H9 (cell line): ENCODE measurements around the gene DCLRE1C. TPM values are rescaled to one million over a fixed set of nuclear protein-coding genes. Genes with fewer than 3 reads are reported as not detected.

ENCODE experiments used
- DNase-seq: peaks from one replicate; pipeline ENCODE4 v3.0.0-alpha.2; 2017
- H2AFZ ChIP-seq: one replicate; pipeline ENCODE4 v1.6.1; 2013; ENCODE audit warnings: mild to moderate bottlenecking, low read length, control low read depth, moderate library complexity
- H2AK5ac ChIP-seq: 2 replicates; pipeline ENCODE4 v1.6.1; 2013; ENCODE audit warnings: low read length, control low read depth, mixed read lengths; ENCODE audit not compliant: insufficient read length
- H2BK120ac ChIP-seq: one replicate; pipeline ENCODE4 v1.6.1; 2013; ENCODE audit warnings: low read depth, mild to moderate bottlenecking, low read length, control low read depth, inconsistent platforms; ENCODE audit not compliant: poor library complexity, severe bottlenecking
- H2BK12ac ChIP-seq: 2 replicates; pipeline ENCODE4 v1.6.1; 2013; ENCODE audit warnings: low read length, control low read depth, mixed read lengths, low read depth; ENCODE audit not compliant: insufficient read length
- H2BK15ac ChIP-seq: 2 replicates; pipeline ENCODE4 v1.6.1; 2013; ENCODE audit warnings: low read depth, low read length, control low read depth
- H2BK20ac ChIP-seq: one replicate; pipeline ENCODE4 v1.6.1; 2013; ENCODE audit warnings: low read depth, mild to moderate bottlenecking, low read length, control low read depth, inconsistent platforms; ENCODE audit not compliant: poor library complexity, severe bottlenecking
- H2BK5ac ChIP-seq: 2 replicates; pipeline ENCODE4 v1.6.1; 2013; ENCODE audit warnings: low read length, control low read depth, mixed read lengths; ENCODE audit not compliant: insufficient read length
- H3K14ac ChIP-seq: 2 replicates; pipeline ENCODE4 v1.6.1; 2013; ENCODE audit warnings: low read length, control low read depth; ENCODE audit not compliant: insufficient read depth
- H3K18ac ChIP-seq: 2 replicates; pipeline ENCODE4 v1.6.1; 2013; ENCODE audit warnings: low read depth, mild to moderate bottlenecking, mixed read lengths, low read length, control low read depth; ENCODE audit not compliant: insufficient read length
- H3K23ac ChIP-seq: 2 replicates; pipeline ENCODE4 v1.6.1; 2013; ENCODE audit warnings: low read length, control low read depth, mixed read lengths, low read depth; ENCODE audit not compliant: insufficient read length
- H3K23me2 ChIP-seq: 2 replicates; pipeline ENCODE4 v1.6.1; 2013; ENCODE audit warnings: low read depth, mild to moderate bottlenecking, mixed read lengths, low read length, control low read depth; ENCODE audit not compliant: insufficient read length, poor library complexity, severe bottlenecking
- H3K27ac ChIP-seq: 2 replicates; pipeline ENCODE4 v1.5.1; 2013; ENCODE audit warnings: low read length, control low read depth, mixed read lengths, low read depth; ENCODE audit not compliant: insufficient read length
- H3K27me3 ChIP-seq: 2 replicates; pipeline ENCODE4 v1.6.1; 2013; ENCODE audit warnings: low read length, control low read depth, inconsistent platforms; ENCODE audit not compliant: insufficient read depth
- H3K4ac ChIP-seq: 2 replicates; pipeline ENCODE4 v1.6.1; 2013; ENCODE audit warnings: low read depth, mild to moderate bottlenecking, control low read depth, inconsistent platforms, low read length, moderate library complexity
- H3K4me1 ChIP-seq: 2 replicates; pipeline ENCODE4 v1.6.1; 2013; ENCODE audit warnings: low read length, control low read depth, inconsistent platforms; ENCODE audit not compliant: insufficient read depth
- H3K4me2 ChIP-seq: 2 replicates; pipeline ENCODE4 v1.6.1; 2013; ENCODE audit warnings: low read length, control low read depth, mixed read lengths; ENCODE audit not compliant: insufficient read length, insufficient read depth
- H3K56ac ChIP-seq: 2 replicates; pipeline ENCODE4 v1.6.1; 2013; ENCODE audit warnings: low read depth, mild to moderate bottlenecking, mixed read lengths, low read length, control low read depth; ENCODE audit not compliant: insufficient read length
- H3K79me1 ChIP-seq: 2 replicates; pipeline ENCODE4 v1.6.1; 2013; ENCODE audit warnings: low read depth, mild to moderate bottlenecking, moderate library complexity, low read length, control low read depth, inconsistent platforms; ENCODE audit not compliant: insufficient read depth, poor library complexity, severe bottlenecking
- H3K79me2 ChIP-seq: 2 replicates; pipeline ENCODE4 v1.6.1; 2013; ENCODE audit warnings: low read length, control low read depth, inconsistent platforms; ENCODE audit not compliant: insufficient read depth
- H3K9ac ChIP-seq: 2 replicates; pipeline ENCODE4 v1.6.1; 2013; ENCODE audit warnings: low read length, control low read depth, mixed read lengths; ENCODE audit not compliant: insufficient read length; ENCODE audit errors: extremely low read depth
- H3K9me3 ChIP-seq: one replicate; pipeline ENCODE4 v1.6.1; 2013; ENCODE audit warnings: low read depth, low read length, inconsistent platforms; ENCODE audit not compliant: control insufficient read depth
- H3T11ph ChIP-seq: one replicate; pipeline ENCODE4 v1.6.1; 2013; ENCODE audit warnings: mild to moderate bottlenecking, low read length, control low read depth, inconsistent platforms
- H4K20me1 ChIP-seq: one replicate; pipeline ENCODE4 v1.6.1; 2013; ENCODE audit not compliant: control insufficient read depth, insufficient read length, insufficient read depth
- H4K5ac ChIP-seq: 2 replicates; pipeline ENCODE4 v1.6.1; 2013; ENCODE audit warnings: low read depth, mild to moderate bottlenecking, mixed read lengths, low read length, control low read depth; ENCODE audit not compliant: insufficient read length
- H4K8ac ChIP-seq: replicated peaks from 2 replicates; pipeline ENCODE4 v1.6.1; 2013; ENCODE audit warnings: low read length, control low read depth, mixed read lengths, low read depth; ENCODE audit not compliant: insufficient read length
- H4K91ac ChIP-seq: 2 replicates; pipeline ENCODE4 v1.6.1; 2013; ENCODE audit warnings: low read depth, mild to moderate bottlenecking, moderate library complexity, mixed read lengths, low read length, control low read depth; ENCODE audit not compliant: insufficient read length
- H3K27ac Mint-ChIP-seq, 3 experiments: 2 replicates in 2 of 3; 3 replicates in 1 of 3; pipeline ENCODE4 v1.8.0; 2020 to 2021; ENCODE audit warnings: mixed read lengths in 3 of 3, mild to moderate bottlenecking in 1 of 3, moderate library complexity in 1 of 3
- H3K27me3 Mint-ChIP-seq: 2 replicates; pipeline ENCODE4 v1.8.0; 2021; ENCODE audit warnings: low read depth, mild to moderate bottlenecking, moderate library complexity, mixed read lengths
- H3K36me3 Mint-ChIP-seq, 3 experiments: 2 replicates in 2 of 3; 3 replicates in 1 of 3; pipeline ENCODE4 v1.8.0; 2020 to 2021; ENCODE audit warnings: low read depth in 3 of 3, mixed read lengths in 3 of 3; ENCODE audit not compliant: insufficient read depth in 1 of 3
- H3K4me1 Mint-ChIP-seq, 2 experiments: 2 replicates each; pipeline ENCODE4 v1.8.0; 2020; ENCODE audit warnings: mixed read lengths in 2 of 2
- H3K4me3 Mint-ChIP-seq, 2 experiments: 2 replicates in 1 of 2; 3 replicates in 1 of 2; pipeline ENCODE4 v1.8.0; 2020 to 2021; ENCODE audit warnings: mild to moderate bottlenecking in 2 of 2, mixed read lengths in 2 of 2, moderate library complexity in 1 of 2
- H3K9me3 Mint-ChIP-seq, 2 experiments: 2 replicates in 1 of 2; 3 replicates in 1 of 2; pipeline ENCODE4 v1.8.0; 2020; ENCODE audit warnings: mild to moderate bottlenecking in 2 of 2, mixed read lengths in 2 of 2, moderate library complexity in 1 of 2
- WGBS: extraction: QIAGEN DNeasy Blood & Tissue Kit; methylation state at CpG from one replicate; pipeline ENCODE4 v1.1.7; 2013; ENCODE audit warnings: missing lambda C conversion rate, low lambda C conversion rate, mixed read lengths; ENCODE audit not compliant: insufficient read length; ENCODE audit errors: extremely low coverage; 5-methylcytosine and 5-hydroxymethylcytosine counted together
- total RNA-seq: library from RNA; stranded (reverse); gene quantifications from 2 replicates; pipeline ENCODE4 v1.2.1, GENCODE V29; 2021
- TF ChIP-seq, protein P1 (sequence below): fragments of 200-600 bp; sonication (generic); conservative IDR thresholded peaks from 3 replicates; pipeline ENCODE4 v1.8.0; 2021; ENCODE audit warnings: antibody characterized with exemption, mild to moderate bottlenecking

Gene DCLRE1C
- total RNA-seq, 1 experiment from 2014 or later: 15.2 TPM

DNA sequence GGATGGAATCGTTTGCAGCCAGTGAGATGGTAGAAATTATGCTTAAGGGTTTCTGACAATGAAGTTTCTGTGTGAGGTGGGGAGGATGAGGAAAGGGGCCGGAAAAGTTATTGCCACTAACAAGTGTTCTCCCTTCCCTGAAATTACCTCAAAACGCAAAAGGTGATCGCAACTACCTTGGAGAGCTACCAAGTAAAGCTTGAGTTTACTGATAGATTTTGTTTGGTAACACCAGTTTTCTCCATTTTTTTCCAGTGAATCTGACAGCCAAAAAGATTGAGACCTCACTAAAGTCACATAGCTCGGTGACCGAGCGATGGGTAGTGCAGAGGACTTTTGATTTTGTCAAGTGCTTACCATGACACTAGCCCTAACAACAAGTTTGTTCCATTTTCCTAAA is 73.7 kb downstream of the DCLRE1C start:
- no peak overlapping the region for H3K4ac ChIP-seq
- TF ChIP-seq, protein P1, sequence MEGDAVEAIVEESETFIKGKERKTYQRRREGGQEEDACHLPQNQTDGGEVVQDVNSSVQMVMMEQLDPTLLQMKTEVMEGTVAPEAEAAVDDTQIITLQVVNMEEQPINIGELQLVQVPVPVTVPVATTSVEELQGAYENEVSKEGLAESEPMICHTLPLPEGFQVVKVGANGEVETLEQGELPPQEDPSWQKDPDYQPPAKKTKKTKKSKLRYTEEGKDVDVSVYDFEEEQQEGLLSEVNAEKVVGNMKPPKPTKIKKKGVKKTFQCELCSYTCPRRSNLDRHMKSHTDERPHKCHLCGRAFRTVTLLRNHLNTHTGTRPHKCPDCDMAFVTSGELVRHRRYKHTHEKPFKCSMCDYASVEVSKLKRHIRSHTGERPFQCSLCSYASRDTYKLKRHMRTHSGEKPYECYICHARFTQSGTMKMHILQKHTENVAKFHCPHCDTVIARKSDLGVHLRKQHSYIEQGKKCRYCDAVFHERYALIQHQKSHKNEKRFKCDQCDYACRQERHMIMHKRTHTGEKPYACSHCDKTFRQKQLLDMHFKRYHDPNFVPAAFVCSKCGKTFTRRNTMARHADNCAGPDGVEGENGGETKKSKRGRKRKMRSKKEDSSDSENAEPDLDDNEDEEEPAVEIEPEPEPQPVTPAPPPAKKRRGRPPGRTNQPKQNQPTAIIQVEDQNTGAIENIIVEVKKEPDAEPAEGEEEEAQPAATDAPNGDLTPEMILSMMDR: no peak
- H3K27ac ChIP-seq: no peak overlapping the region
- peaks cover 9% of the 10 kb centered on the region; the same call in 1 of the 2 replicates for H3K4me1 ChIP-seq
- no peak overlapping the region for H2AK5ac ChIP-seq
- H3K79me1 ChIP-seq: peaks cover 2% of the 10 kb centered on the region
- H3K27me3 ChIP-seq: no peaks in the 10 kb centered on the region
- no peak overlapping the region for H2BK120ac ChIP-seq
- H4K91ac ChIP-seq: no peak overlapping the region
- H3K4me2 ChIP-seq: peak overlapping the region; percentile 93
- H2BK12ac ChIP-seq: no peak overlapping the region
- H3T11ph ChIP-seq: no peak overlapping the region
- peaks cover 15 to 21% (median 17%) of the 10 kb centered on the region in 3 experiments; a peak in 6 of 7 replicates for H3K36me3 Mint-ChIP-seq
- peak overlapping the region; percentile 90 for H3K9ac ChIP-seq
- H2BK15ac ChIP-seq: no peak overlapping the region
- H3K18ac ChIP-seq: no peak overlapping the region
- H3K79me2 ChIP-seq: peaks cover 40% of the 10 kb centered on the region; the same call in 1 of the 2 replicates
- no peak overlapping the region for H3K56ac ChIP-seq
- H4K20me1 ChIP-seq: no peaks in the 10 kb centered on the region
- H3K4me1 Mint-ChIP-seq: peaks cover 37 to 41% of the 10 kb centered on the region in 2 experiments
- H3K27ac Mint-ChIP-seq: peak overlapping the region in 2 of 3 experiments; percentile 18 to 98; a peak in 3 of 7 replicates
- H2BK5ac ChIP-seq: no peak overlapping the region
- no peak overlapping the region for H2BK20ac ChIP-seq
- H3K9me3 Mint-ChIP-seq: no peaks in the 10 kb centered on the region; a peak in 1 of 5 replicates
- no peak overlapping the region for H2AFZ ChIP-seq
- H4K8ac ChIP-seq: no peak overlapping the region
- DNase-seq: no peak
- no peak overlapping the region for H4K5ac ChIP-seq
- H3K14ac ChIP-seq: no peak overlapping the region
- H3K23me2 ChIP-seq: peaks cover 4% of the 10 kb centered on the region
- H3K4me3 Mint-ChIP-seq: peak overlapping the region; percentile 99
- H3K27me3 Mint-ChIP-seq: no peaks in the 10 kb centered on the region
- no peak overlapping the region for H3K23ac ChIP-seq
- no peaks in the 10 kb centered on the region for H3K9me3 ChIP-seq
- no CpG with 5 or more reads among the region's 7 CpGs for WGBS
